Posterior vena cava (tissue), 2 donors: ENCODE measurements around the gene MALT1. TPM values are rescaled to one million over a fixed set of nuclear protein-coding genes. Genes with fewer than 3 reads are reported as not detected.
"Not testable (repeated sequence)": the region's sequence is repeated elsewhere in the genome, so short reads cannot be mapped to it uniquely, and the experiment has no call there.

ENCODE experiments used
- DNase-seq: peaks from one replicate; pipeline ENCODE4 v3.0.0-alpha.2; 2020; ENCODE audit warnings: low spot score
- intact Hi-C, 2 donors: fragments of 100-400 bp; cut with DNase I; formaldehyde crosslinking; loops; one replicate each; pipeline versions ENCODE4 v1.14.1 to v1.14.2; 2022 to 2023
- total RNA-seq, 2 donors: library from RNA; stranded (reverse); fragmentation: NEBNext Ultra II Directional; extraction: Animal tissue kit (Norgen Biotek cat#: 25700); gene quantifications; one replicate each; pipeline ENCODE4 v1.2.1, GENCODE V29; 2021
- donor health status: DM: yes; HTN: yes; CAD: no.
- donor health status: DM: yes; HTN: yes; CAD: no.

Gene MALT1
- total RNA-seq, 2 donors from 2014 or later: 12.8 to 19.1 TPM

DNA sequence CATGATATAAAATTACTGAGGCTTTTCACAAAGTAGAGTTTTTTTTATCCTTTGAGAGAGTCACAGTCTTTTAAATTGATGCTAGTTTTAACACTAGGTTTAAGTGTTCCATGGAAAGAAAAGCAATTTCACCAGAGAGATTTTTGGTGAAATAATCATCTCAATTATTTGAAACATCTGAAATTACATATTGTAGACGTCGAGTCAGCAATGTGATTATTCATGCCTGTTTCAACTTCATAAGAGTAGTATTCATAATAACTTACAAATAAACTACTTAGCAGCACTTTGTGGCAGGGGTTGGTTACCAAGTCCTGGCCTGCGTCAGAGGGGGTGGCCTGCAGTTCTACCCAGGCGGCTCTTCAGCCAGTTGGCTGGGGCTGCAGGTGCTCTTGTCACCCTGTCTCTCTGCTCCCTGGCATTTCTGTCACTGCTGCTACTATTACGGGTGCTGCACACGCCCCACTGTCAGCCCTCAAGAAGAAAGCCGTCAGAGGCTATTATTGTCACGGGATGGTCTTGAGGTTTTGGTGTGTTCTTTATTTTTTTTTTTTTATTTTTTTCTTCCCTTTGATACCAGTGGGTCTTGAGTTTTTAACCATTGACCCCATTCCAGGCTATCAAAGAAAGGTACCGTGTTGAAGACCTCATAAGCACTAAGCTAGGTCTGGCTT is 50.4 kb downstream of the MALT1 start:
- no peak for DNase-seq
- intact Hi-C loops: no loop called here

DNA sequence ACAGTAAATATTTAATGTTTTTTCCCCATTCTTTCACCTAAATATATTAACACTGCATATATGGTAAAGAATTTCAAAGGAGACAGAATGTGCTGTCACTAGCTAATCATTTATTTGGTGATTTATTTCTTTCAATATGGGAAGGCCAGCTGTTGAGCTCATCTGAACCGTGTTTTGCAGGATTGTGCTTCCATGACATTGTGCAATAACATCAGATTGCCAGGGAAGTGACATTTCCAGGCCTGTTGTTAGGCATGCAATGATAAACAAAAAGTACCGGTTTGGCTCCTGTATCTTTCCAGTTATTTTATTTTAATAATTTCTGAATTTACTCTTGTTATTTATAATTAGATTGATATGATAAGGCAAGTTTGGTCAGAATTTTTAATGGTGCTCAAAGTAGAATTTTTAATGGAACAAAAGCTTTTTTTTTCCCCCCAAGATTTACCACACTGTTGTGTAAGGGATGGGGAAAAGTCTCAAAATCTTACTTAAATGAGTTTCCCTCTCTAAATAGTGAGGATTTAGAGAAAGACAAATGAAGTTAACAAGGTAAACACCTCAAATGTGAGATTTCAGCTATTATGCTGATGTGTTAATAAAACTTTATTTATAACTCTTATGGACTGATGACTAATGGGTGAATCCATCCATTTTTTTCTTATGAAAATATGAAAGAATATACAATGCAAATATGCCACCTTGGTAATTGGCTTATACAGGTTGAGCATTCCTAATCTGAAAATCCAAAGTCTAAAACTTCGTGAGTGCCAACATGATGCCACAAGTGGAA is 52.7 kb downstream of the MALT1 start:
- intact Hi-C loops: loop anchor here in 1 of 2 donors (1.0 kb wide), 1 partner anchor 23 kb away; no protein-coding TSS in a partner anchor
- no peak for DNase-seq

DNA sequence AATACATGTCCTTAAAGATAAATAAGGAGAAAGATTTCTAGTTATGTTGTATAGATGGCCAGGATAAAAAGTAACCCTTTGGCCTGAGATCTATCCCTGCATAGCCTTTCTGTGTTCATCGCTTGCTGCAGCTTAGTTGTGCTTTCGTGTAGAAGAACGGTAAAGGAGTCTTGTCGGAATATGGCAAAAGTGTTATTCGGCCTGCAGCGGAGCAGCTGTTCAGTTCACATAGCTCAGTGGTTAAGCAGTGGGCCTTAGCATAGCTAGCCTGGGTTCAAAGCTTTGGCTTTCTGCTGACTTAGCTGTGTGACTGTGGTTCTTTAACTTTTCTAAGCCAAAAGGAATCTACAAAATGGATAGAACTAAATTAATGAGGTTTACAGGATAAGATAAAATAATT is 55.4 kb downstream of the MALT1 start:
- intact Hi-C loops: no loop called here
- DNase-seq: no peak

DNA sequence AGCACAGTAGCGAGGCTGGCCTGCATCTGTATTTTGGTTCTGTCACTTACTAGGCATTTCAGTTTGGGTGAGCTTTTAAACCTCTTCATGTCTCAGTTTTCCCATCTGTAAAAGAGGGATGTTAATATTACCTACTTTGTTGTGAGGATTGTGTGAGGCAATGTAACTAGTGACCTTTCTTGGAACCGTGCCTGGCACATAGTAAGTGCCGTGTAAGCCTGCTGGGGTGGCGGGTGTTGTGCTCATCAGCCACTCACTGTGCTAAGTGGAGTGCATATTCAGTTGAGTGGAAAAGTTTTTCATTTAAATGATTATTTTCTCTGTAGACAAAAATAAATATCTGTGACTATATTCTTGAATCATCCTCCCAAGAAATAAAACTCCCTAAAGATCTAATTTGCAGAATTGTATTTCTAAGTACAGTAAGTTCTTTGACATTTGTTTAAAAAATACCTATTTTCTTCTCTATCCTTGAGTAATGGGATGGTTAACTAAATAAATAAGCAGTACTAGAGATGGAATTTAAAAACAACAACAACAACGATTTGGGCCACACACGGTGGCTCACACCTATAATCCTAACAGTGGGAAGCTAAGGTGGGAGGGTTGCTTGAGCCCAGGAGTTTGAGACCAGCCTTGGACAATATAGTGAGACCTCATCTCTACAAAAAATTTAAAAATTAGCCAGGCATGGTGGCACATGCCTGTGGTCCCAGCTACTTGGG is 56.7 kb downstream of the MALT1 start:
- no peak for DNase-seq
- intact Hi-C loops: no loop called here

DNA sequence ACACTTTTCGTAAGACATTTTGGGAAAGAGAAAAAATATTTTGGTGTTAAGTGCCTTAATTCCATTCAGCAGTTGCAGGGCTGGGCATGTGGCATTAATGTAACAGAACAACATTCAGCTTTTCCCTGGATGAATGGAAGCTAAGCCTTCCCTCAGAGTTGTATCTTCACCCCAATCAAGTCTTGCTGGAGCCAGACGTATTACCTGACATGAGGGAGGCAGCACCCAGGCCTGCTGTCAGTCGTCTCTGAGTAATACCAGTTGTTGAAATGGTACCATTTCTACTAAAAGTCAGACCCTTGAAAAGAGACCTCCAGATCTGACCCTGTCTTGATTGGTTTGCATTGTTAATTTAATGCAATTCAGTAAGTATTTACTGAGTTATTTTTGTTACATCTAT is 57.5 kb downstream of the MALT1 start:
- intact Hi-C loops: no loop called here
- no peak for DNase-seq

DNA sequence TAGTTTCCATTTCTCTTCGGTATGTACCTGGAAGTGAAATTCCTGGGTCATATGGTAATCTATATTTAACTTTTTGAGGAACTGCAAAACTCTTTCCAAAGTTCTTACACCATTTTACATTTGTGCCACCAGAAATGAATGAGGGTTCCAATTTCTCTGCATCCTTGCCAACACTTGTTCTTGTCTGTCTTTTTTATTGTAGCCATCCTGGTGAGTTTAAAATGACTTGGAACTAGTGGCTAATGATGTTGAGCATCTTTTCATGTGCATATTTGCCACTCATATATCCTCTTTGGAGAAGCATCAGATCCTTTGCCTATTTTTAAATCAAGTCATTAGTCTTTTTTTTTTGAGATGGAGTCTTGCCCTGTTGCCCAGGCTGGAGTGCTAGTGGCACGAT is 59.4 kb downstream of the MALT1 start:
- intact Hi-C loops: no loop called here
- DNase-seq: no peak

DNA sequence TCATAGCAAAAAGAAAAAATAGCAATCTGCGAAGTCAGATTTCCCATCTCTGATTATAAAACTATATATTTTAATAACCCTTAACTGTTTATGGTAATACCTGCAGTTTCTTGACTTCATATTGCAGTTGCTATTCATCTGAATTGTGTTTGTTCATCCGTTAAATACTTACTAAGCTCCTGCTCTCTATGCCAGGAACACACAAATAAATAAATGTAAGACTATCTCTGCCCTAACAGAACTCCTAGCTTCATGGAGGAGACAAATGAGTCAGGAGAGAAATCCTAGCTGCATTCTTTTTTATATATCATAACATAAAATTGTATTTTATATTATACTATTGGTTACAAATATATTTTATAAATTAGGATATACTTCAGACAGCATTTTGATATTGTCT is 61.2 kb downstream of the MALT1 start:
- DNase-seq: no peak

DNA sequence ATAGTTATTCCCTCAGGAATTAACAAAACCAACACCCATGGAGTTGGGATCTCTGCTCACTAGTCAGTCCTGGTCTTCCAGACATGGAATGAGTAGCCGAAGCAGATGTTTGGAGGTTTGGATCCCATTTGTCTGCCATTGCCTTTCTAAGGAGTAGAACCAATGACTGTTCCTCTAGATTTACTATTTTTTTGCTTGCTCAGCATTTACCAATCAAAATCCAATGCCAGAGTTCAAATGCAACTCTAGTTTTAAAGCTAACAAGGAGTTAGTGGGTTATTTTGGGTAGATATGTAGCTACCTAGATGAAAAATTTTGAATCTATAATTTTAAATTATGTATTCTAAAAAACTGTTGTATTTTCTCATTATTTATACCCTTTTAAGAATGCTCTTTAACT is 62.6 kb downstream of the MALT1 start:
- intact Hi-C loops: no loop called here
- no peak for DNase-seq

More for the DNA sequence above, 61.2 kb downstream of the MALT1 start:
- intact Hi-C loops: no loop called here

DNA sequence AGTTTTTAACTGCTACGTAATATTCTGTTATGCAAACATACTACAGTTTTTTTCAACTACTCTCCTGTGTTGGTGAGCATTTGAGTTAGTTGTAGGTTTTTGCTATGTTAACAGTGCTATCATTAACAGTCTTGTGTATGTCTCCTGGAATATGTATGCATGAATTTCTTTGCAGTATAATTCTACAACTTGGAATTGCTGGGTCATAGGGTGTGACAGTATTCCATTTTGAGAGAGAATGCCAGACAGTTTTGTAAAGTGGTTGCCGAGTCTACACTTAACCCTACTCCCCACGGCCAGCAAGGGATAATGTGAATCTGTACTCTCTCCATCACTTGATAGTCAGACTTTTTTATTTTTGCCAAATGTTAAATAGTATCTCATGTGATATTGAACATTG is 67.1 kb downstream of the MALT1 start:
- DNase-seq: no peak
- intact Hi-C loops: no loop called here

DNA sequence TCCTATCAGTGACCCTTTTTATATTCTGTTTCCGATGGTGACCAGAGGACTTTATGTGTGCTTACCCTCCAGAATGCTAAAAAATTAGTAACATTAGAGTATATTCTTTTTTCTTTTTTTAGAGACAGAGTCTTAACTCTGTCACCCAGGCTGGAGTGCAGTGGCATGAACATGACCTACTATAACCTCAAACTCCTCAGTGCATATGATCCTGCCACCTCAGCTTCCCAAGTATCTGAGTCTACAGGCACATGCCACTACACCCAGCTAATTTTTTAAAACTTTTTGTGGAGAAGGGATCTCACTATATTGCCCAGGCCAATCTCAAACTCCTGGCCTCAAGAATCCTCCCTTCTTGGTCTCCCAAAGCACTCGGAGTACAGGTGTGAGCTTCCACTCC is 74.6 kb downstream of the MALT1 start:
- intact Hi-C loops: no loop called here
- DNase-seq: no peak

DNA sequence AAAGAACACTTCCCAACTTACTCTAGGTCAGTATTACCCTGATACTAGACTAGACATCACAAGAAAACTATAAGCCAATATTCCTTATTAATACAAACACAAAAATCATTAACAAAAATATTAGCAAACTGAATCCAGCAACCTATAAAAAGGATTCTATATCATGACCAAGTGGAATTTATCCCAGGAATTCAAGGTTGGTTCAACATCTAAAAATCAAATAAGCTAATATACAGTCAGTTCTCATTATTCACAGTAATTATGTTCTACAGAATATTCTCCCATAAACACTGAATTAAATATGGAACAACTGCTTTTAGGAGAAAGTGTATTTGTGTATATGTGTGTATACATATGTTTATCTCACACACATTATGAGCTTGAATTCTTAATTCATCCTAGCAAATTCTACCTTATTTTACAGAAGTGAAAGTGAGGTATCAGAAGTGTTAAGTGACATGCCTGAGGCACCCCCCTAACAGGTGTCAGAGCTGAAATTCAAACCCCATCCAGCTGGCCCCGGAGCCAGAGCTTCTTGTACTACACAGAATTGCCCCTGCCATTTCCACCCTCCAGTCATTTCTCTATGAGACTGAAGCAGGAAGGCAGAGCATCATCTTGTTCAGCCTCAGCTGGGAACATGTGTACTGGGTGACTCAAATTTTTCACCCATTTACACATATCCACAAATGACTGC is 77.8 kb downstream of the MALT1 start:
- intact Hi-C loops: no loop called here
- no peak for DNase-seq

DNA sequence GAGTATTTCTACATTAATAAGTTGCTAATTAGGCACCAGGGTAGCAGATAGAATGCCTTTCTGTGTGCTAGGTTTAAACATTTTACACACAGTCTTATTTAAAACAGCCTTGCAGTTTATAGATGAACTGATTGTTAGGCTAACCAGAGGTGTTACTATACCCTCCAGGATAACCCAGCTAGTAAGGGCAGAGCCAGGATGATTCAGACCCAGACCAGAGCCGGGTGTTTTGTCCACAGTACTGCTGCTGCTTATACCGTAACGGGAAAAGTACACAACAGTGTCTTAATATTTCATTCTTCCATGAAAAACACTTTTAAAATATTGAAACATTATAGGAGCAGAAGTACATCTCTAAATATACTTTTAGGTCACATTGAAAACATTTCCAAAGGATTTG is 82.7 kb downstream of the MALT1 start:
- intact Hi-C loops: no loop called here
- no peak for DNase-seq

DNA sequence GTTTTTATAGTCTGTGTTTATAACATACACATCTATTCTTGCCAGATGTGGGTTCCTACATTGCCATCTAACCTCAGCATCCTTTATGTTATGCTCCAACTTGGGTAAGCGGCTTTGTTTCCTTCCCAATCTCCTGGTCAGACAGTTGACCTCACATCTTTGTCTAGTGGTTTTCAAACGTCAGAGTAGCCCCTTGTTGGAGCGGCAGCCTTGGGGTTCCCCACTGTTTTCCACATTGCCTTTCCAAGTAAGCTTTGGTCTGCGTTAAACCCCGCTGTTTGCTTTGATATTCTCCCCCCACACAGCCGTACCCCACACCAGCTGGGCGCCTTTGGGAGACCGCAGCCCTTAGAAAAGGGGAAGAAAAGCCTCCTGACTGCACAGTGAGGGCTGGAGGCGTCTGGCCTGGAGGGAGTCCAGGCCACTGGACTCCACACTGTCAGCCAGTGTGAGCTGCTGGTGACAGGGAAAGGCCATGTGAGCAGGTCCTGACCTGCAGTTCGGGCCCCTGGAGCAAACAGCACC is 83.3 kb downstream of the MALT1 start:
- no peak for DNase-seq
- intact Hi-C loops: no loop called here

DNA sequence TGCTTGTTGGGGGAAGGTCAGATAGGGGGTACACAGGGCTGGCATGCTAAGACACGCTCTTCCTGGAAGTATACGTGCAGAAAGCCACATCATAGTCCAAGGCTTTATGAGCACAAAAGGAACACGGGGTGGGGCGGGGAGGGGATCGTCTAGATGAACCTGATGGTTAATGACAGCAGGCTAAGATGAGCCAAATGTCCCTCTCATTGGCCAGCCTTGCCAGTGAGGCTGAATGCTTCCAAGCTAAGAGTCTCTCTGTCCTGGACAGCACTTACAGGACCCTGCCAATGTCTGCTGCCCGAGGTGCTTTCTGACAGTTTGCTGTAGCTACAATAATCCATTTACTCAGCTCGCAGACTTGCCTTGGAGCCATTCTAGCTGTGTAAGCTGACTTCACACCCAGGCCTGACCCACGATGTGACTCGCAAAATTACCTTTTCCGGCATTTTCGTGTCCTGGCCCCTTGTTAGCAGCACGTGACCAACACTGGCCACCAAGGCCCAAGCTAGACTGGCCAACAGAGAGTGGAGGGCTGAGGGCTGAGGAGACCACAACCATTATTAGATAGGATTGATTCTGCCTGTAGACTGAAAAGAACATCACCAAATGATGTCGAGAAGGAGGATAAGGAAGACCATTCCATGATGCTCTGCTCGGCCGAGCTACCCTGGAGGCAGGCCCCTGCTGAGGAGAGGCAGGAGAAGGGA is 84.2 kb downstream of the MALT1 start:
- intact Hi-C loops: no loop called here
- no peak for DNase-seq

DNA sequence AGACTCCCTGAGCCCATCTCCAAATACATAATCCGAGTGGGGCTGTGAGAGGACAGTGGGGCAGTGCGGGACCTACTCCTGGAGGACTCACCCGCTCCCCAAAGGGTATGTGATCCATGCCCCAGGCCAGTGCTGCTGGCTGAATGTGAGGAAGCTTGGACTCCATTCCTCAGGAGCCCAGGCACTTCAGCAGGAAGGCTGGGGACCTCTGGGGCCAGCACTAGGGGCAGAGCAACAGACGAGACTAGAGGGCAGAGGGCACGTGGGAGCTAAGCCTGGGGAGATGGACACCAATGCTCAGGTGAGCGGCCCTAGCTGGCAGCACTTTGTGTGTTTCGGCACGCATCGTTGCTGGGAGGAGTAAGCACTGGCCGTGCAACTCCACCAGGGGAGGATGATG is 84.9 kb downstream of the MALT1 start:
- intact Hi-C loops: no loop called here
- DNase-seq: no peak

DNA sequence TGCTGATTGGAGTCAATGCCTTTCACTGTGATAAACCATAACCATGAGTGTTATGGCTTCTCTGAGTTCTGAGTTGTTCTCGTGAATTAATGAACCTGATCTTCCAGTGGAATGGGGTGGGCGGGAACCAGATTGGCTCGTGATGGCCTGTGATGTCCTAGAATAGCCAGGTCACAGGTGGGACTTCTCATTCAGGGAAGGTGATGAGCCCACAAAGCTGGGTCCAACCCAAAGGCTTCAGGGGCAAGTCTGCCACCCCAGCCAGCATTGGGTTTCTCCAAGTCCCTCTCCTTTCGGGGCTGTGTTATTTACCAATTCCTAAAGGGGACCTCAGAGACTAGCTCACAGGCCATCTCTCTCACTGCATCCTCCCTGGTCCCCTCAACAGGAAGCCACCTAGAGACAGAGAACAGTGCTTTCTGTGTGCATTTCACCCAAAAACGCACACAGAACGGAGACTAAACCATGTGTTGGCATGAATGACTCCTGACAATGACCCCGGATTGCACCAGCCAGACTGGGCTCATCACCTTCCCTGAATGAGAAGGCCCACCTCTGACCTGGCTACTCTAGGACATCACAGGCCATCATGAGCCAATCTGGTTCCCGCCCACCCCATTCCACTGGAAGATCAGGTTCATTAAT is 85.5 kb downstream of the MALT1 start:
- intact Hi-C loops: no loop called here
- DNase-seq: no peak

DNA sequence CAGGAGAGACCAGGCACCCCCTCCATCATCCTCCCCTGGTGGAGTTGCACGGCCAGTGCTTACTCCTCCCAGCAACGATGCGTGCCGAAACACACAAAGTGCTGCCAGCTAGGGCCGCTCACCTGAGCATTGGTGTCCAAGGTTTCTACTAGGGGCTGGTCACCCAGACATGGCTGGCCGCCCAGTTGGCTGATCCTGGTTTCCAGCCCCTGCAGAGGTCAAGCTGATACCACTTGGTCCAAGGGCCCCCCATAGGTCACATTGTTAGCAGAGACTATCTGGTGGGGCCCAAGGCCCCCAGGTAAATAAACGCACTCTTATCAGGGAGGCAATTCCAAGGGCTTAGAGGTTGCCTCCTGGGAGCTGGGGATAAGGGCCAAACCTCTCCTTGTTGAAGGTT is 86.1 kb downstream of the MALT1 start:
- intact Hi-C loops, DNase-seq: not testable (repeated sequence)

DNA sequence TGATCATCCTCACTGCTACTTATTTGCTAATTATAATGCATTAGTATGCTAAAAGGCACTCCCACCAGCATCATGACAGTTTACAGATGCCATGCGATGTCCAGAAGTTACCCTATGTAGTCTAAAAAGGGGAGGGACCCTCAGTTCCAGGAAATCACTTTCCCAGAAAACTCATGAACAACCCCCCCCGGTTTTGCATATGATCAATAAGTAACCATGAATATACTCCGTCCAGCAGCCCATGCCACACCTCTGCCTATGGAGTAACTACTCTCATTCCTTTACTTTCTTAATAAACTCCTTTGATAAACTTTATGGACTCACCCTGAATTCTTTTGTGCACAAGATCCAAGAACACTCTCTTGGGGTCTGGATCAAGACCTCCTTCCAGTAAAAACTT is 86.8 kb downstream of the MALT1 start:
- DNase-seq: no peak
- intact Hi-C loops: no loop called here

DNA sequence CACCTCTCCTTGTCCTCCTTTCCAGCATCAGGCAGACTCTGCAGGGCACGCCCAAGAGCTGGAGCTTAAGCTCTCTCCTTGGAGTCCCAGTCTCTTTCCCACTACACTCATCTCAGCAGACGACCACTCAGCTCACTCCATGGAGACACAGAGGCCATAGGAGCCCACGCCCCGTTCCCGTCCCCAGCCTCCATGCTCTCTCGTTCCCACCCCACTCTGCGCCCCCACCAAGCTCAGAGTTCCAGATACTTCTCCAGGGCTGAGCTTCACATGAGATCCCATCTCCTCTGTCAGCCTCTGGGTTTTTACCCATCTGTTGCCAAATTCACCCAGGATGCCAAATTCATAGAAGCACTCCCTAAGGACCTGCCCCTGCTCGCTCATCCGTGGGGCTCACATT is 87.3 kb downstream of the MALT1 start:
- intact Hi-C loops: no loop called here
- DNase-seq: no peak
